BJ (cell line): ENCODE data around the gene PPP6R1. TPM values are rescaled to one million over a fixed set of nuclear protein-coding genes. Genes with fewer than 3 reads are reported as not detected.

Source experiments
- CTCF ChIA-PET: fragments of 350-600 bp; formaldehyde crosslinking; extraction: SDS; loops from one replicate; lab custom pipeline; 2021; ENCODE audit warnings: antibody characterized with exemption, inconsistent platforms; lab: Yijun Ruan, JAX
- POLR2A ChIA-PET: fragments of 300-600 bp; sonication (Branson Sonifier 250); formaldehyde crosslinking; extraction: SDS; loops from one replicate; lab custom pipeline; 2021; ENCODE audit warnings: antibody characterized with exemption; lab: Charles Lee
- DNase-seq: peaks from one replicate; pipeline ENCODE4 v3.0.0-alpha.2; 2011; ENCODE audit warnings: low read depth
- H3K27me3 ChIP-seq: 2 replicates; pipeline ENCODE4 v1.6.0; 2011; ENCODE audit warnings: low read length; ENCODE audit not compliant: control insufficient read depth, insufficient read depth
- H3K36me3 ChIP-seq: 2 replicates; pipeline ENCODE4 v1.5.1; 2011; ENCODE audit warnings: low read length; ENCODE audit not compliant: control insufficient read depth, insufficient read depth
- H3K4me3 ChIP-seq: 2 replicates; pipeline ENCODE4 v1.5.1; 2011; ENCODE audit warnings: low read depth, mild to moderate bottlenecking, control low read depth, low read length
- polyA plus RNA-seq: library from polyadenylated mRNA; depleted of rRNA; stranded (reverse); fragments of >200 nt; gene quantifications from 2 replicates; pipeline ENCODE4 v1.2.3, GENCODE V29; 2011
- TF ChIP-seq, protein P1 (sequence below): IDR thresholded peaks from 2 replicates; pipeline ENCODE4 v1.5.1; 2011; ENCODE audit warnings: low read depth, mild to moderate bottlenecking, control low read depth, inconsistent platforms, low read length, moderate library complexity; ENCODE audit not compliant: insufficient read depth

The PPP6R1 gene
- polyA plus RNA-seq, 1 experiment = 42.5 TPM

DNA sequence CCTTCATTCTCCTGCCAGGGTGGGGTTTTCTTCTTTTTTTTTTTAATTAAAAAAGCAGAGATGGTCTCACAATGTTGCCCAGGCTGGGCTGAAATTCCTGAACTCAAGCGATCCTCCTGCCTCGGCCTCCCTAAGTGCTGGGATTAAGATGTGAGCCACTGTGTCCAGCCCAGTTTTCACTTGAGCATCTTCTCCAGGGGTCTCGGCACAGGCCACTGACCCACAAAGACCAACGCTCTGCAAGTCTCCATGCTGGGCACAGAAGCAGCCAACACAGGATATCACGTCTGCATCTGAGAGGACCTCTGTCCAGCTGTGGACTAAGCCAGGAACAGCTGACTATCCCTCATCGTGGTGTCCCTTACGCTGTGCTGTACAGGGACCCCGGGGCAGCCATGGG lies 20.8 kb downstream of the PPP6R1 start:
- TF ChIP-seq, protein P1, sequence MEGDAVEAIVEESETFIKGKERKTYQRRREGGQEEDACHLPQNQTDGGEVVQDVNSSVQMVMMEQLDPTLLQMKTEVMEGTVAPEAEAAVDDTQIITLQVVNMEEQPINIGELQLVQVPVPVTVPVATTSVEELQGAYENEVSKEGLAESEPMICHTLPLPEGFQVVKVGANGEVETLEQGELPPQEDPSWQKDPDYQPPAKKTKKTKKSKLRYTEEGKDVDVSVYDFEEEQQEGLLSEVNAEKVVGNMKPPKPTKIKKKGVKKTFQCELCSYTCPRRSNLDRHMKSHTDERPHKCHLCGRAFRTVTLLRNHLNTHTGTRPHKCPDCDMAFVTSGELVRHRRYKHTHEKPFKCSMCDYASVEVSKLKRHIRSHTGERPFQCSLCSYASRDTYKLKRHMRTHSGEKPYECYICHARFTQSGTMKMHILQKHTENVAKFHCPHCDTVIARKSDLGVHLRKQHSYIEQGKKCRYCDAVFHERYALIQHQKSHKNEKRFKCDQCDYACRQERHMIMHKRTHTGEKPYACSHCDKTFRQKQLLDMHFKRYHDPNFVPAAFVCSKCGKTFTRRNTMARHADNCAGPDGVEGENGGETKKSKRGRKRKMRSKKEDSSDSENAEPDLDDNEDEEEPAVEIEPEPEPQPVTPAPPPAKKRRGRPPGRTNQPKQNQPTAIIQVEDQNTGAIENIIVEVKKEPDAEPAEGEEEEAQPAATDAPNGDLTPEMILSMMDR = no peak
- no peaks in the 10 kb centered on the region for H3K27me3 ChIP-seq
- DNase-seq = no peak
- H3K4me3 ChIP-seq = no peak overlapping the region
- ChIA-PET CTCF (no interaction called here), POLR2A (no interaction called here)
- peaks cover 50% of the 10 kb centered on the region for H3K36me3 ChIP-seq

DNA sequence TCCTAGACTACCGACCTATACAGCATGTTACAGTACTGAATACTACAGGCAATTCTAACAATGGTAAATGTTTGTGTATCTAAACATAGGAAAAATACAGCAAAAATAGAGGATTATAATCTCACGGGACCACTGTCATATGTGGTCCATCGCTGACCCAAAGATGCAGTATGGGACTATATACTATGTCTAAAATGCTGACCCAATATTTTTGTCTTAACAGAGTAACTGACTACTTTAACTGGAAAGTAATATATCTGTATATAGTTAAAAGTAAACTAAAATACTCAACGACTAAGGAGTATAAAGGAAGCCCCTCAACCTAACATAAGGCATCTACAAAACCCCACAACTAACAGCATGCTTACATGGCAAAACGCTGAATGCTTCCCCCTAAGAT lies 25.8 kb downstream of the PPP6R1 start:
- Histone ChIP-seq H3K36me3 (peaks cover 41% of the 10 kb centered on the region), H3K4me3 (no peak overlapping the region), H3K27me3 (no peaks in the 10 kb centered on the region)
- POLR2A ChIA-PET = no interaction called here
- CTCF ChIA-PET = no interaction called here
- no peak for DNase-seq
- TF ChIP-seq, protein P1 = no peak

DNA sequence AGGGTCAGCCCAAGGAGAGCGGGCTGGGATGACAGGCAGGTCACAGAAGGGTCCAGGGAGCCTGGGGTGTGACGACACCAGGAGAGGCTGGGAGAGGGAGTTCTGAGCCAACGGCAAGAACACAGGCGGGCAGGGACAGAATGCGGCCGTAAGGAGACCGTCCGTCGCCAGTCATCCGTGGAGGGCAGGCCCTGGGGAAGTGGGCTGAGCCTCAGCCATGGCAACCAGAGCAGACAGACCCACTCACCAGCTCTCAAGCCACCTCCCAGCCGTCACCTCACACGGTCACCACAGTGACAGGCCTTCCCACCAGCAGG lies 26.6 kb downstream of the PPP6R1 start:
- Histone ChIP-seq H3K4me3 (no peak overlapping the region), H3K27me3 (no peaks in the 10 kb centered on the region), H3K36me3 (peaks cover 38% of the 10 kb centered on the region)
- TF ChIP-seq, protein P1 = no peak
- ChIA-PET CTCF (no interaction called here), POLR2A (no interaction called here)
- no peak for DNase-seq

DNA sequence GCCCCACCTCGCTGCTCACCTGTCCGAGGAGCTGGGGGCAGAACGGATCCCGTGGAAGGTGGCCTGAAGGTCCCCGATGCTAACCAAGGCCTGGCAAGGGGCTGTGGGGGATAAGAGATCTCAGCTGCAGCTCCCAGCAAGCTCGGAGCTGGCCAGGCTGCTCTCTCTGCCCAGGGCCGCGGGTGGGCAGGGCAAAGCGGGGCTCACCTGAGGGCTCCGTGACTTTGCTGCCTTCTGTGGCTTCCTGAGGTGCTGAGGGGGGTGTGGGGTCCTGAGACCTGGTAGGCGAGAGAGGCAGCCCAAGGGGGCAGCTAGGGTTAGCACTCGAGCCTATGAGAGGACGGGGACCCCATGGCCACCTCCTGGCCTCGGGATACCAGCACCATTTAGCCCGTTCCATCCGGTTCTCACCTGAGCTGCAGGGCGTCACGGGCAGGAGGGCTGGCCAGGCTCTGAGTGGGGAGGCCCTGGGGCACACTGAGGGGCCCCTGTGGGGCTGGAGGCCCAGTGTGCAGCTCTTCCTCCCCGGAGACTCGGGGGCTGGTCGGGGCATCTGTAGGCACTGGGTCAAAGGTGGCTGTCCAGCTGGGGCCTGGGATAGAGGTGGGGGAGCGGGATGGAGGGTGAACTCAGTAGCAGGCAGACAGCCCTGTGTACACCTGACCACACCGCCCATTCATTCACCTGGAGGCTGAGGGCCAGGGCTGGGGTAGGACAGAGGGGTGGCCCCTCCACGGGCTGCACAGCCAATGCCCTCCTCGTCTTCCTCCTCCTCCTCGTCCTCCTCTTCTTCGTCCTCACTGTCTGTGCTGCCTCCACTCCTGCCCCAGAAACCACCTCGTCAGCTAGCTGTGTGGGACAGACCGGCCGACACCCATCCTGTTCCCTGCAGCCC lies 27.2 kb downstream of the PPP6R1 start:
- ChIA-PET POLR2A (no interaction called here), CTCF (no interaction called here)
- H3K27me3 ChIP-seq = no peaks in the 10 kb centered on the region
- DNase-seq = no peak
- H3K4me3 ChIP-seq = no peak overlapping the region
- TF ChIP-seq, protein P1 = no peak
- H3K36me3 ChIP-seq = peaks cover 34% of the 10 kb centered on the region

DNA sequence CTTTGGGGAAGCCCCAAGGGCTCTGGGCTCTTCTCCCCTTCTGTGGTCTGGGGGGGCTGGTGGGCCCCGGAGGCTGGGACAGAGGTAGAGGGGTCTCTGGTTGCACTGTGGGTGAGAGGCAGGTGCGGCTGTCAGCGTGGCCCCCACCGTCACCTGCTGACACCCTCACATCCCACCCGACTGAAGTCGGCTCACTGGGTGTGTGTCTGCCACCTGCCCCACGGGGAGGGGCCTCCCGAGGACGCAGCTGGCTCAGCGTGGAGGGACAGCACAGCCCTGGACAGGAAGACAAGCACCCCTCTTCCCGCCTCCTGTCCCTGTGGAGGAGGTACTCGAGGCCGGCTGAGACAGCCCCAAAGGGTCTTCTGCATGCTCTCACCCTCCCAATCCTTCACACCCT lies 28.0 kb downstream of the PPP6R1 start:
- Histone ChIP-seq H3K4me3 (no peak overlapping the region), H3K27me3 (no peaks in the 10 kb centered on the region), H3K36me3 (peaks cover 33% of the 10 kb centered on the region)
- CTCF ChIA-PET = no interaction called here
- TF ChIP-seq, protein P1 = no peak
- no peak for DNase-seq
- POLR2A ChIA-PET = no interaction called here
